PC-9 (cell line): ENCODE data around the gene RBM4B.

Experiments
- EZH2 ChIP-seq: fragments of 200-600 bp; sonication (generic); IDR thresholded peaks from 2 replicates; pipeline ENCODE4 v1.8.0; 2017; ENCODE audit warnings: antibody characterized with exemption, low read depth
- TF ChIP-seq, protein P1 (sequence below): fragments of 200-600 bp; sonication (generic); conservative IDR thresholded peaks from 2 replicates; pipeline ENCODE4 v1.6.1; 2017; ENCODE audit warnings: mixed run types, antibody characterized with exemption, mild to moderate bottlenecking, moderate library complexity

DNA sequence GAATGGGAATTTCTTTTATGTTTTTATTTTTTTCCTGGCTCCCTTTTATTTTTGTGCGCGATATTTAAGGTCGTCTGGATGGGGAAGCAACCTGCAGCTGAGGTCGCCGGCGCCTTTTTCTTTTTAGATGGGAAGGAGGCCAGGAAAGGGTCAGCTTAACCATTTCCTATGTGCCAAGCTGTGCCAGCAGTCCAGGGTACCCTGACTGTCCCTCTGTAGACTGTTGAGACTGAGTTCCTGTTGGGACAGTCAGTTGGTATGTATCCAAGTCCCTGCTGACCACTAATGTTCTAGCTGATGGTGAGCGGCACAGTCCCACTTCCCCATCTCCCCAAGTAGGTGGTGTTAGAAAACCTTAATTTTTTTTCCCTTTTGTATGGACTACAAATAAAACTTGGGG is 50.8 kb downstream of the RBM4B start:
- TF ChIP-seq, protein P1, sequence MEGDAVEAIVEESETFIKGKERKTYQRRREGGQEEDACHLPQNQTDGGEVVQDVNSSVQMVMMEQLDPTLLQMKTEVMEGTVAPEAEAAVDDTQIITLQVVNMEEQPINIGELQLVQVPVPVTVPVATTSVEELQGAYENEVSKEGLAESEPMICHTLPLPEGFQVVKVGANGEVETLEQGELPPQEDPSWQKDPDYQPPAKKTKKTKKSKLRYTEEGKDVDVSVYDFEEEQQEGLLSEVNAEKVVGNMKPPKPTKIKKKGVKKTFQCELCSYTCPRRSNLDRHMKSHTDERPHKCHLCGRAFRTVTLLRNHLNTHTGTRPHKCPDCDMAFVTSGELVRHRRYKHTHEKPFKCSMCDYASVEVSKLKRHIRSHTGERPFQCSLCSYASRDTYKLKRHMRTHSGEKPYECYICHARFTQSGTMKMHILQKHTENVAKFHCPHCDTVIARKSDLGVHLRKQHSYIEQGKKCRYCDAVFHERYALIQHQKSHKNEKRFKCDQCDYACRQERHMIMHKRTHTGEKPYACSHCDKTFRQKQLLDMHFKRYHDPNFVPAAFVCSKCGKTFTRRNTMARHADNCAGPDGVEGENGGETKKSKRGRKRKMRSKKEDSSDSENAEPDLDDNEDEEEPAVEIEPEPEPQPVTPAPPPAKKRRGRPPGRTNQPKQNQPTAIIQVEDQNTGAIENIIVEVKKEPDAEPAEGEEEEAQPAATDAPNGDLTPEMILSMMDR: no peak
- TF ChIP-seq EZH2: no peak
